ENCODE data around the gene IGFBP5.

DNA sequence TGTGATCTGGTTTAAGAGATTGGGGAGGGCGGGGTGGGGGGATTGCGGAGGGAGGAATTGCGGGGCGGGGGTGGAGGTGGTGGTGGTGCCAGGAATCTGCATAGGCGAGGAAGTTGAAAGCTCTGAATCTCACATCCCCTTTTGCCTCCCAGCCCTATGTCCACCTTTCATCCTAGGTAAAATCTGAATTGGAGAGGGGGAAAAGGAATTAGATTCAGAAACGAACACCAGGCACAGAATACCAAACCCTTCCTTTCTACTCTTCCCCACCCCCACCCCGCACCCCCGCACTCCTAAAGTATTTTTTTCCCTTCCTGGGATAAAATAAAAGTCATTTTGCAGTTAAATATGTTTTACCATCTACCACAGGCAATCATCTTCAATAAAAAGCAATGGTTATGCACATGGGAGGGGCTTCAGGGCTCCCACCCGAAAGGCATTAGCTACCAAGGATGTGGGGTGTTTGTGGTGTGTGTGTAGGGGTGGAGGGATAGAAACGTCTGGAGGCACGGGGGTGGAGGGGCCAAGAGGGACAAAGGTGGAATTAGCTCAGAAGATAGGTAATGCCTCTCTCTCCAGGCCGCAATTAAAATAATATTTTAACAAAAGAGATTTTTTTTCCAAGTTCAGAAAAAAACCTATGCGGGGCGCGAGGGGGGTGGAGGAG is 1.8 kb downstream of the IGFBP5 start:
- TF ChIP-seq, protein P1, sequence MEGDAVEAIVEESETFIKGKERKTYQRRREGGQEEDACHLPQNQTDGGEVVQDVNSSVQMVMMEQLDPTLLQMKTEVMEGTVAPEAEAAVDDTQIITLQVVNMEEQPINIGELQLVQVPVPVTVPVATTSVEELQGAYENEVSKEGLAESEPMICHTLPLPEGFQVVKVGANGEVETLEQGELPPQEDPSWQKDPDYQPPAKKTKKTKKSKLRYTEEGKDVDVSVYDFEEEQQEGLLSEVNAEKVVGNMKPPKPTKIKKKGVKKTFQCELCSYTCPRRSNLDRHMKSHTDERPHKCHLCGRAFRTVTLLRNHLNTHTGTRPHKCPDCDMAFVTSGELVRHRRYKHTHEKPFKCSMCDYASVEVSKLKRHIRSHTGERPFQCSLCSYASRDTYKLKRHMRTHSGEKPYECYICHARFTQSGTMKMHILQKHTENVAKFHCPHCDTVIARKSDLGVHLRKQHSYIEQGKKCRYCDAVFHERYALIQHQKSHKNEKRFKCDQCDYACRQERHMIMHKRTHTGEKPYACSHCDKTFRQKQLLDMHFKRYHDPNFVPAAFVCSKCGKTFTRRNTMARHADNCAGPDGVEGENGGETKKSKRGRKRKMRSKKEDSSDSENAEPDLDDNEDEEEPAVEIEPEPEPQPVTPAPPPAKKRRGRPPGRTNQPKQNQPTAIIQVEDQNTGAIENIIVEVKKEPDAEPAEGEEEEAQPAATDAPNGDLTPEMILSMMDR (IDR thresholded peaks at IDR 0.05; ENCODE audit: poor library complexity): no peak
- TF ChIP-seq EZH2 (IDR thresholded peaks at IDR 0.05; ENCODE audit: borderline replicate concordance) (no peak), EZH2phosphoT487 (IDR thresholded peaks at IDR 0.05; ENCODE audit: low read depth, severe bottlenecking, unreplicated experiment) (no peak)
